Fibroblast of lung (primary cell): ENCODE measurements around the gene KIF6. TPM values are rescaled to one million over a fixed set of nuclear protein-coding genes. Genes with fewer than 3 reads are reported as not detected.
A peak's percentile ranks its signal among the peaks of the same experiment; 100 is the strongest.

Source experiments
- DNase-seq, 2 donors: peaks; one replicate each; pipeline versions ENCODE4 v3.0.0 to v3.0.0-alpha.2; 2010; ENCODE audit warnings: low read depth in 2 of 2
- H2AFZ ChIP-seq: 2 replicates; pipeline ENCODE4 v1.5.1; 2012; ENCODE audit warnings: low read length, control low read depth, inconsistent platforms
- H3K27ac ChIP-seq: 2 replicates; pipeline ENCODE4 v1.5.1; 2011; ENCODE audit warnings: low read length, control low read depth; ENCODE audit not compliant: insufficient read depth
- H3K27me3 ChIP-seq: 2 replicates; pipeline ENCODE4 v1.5.1; 2011; ENCODE audit warnings: mild to moderate bottlenecking, low read length; ENCODE audit not compliant: control insufficient read depth, insufficient read depth
- H3K36me3 ChIP-seq: 2 replicates; pipeline ENCODE4 v1.5.1; 2011; ENCODE audit warnings: low read length; ENCODE audit not compliant: control insufficient read depth, insufficient read depth
- H3K4me1 ChIP-seq: 2 replicates; pipeline ENCODE4 v1.5.1; 2011; ENCODE audit warnings: low read length; ENCODE audit not compliant: control insufficient read depth, insufficient read depth; ENCODE audit errors: extremely low read depth
- H3K4me2 ChIP-seq: 2 replicates; pipeline ENCODE4 v1.5.1; 2011; ENCODE audit warnings: low read length, control low read depth; ENCODE audit not compliant: insufficient read depth; ENCODE audit errors: extremely low read depth
- H3K4me3 ChIP-seq, 4 experiments: fragments of 200-600 bp in 1 of 4; sonication (generic) in 1 of 4; replicated peaks in 1 of 4; 2 replicates each; pipeline ENCODE4 v1.5.1; 2011 to 2016; ENCODE audit warnings: low read length in 4 of 4, low read depth in 3 of 4, mild to moderate bottlenecking in 3 of 4, control low read depth in 2 of 4, inconsistent platforms in 1 of 4, mixed read lengths in 1 of 4; ENCODE audit not compliant: insufficient read depth in 1 of 4; ENCODE audit errors: control extremely low read depth in 1 of 4
- H3K79me2 ChIP-seq: 2 replicates; pipeline ENCODE4 v1.5.1; 2012; ENCODE audit warnings: mild to moderate bottlenecking, low read length, inconsistent platforms; ENCODE audit not compliant: control insufficient read depth, insufficient read depth
- H3K9ac ChIP-seq: 2 replicates; pipeline ENCODE4 v1.5.1; 2011; ENCODE audit warnings: mild to moderate bottlenecking, low read length, control low read depth; ENCODE audit not compliant: insufficient read depth
- H3K9me3 ChIP-seq: 2 replicates; pipeline ENCODE4 v1.5.1; 2012; ENCODE audit warnings: low read depth, low read length; ENCODE audit not compliant: control insufficient read depth, insufficient read depth
- H4K20me1 ChIP-seq: 2 replicates; pipeline ENCODE4 v1.5.1; 2011; ENCODE audit warnings: low read length; ENCODE audit not compliant: control insufficient read depth, insufficient read depth; ENCODE audit errors: extremely low read depth
- EZH2 ChIP-seq: IDR thresholded peaks from 2 replicates; pipeline ENCODE4 v1.5.1; 2012; ENCODE audit warnings: low read length, control low read depth, mild to moderate bottlenecking; ENCODE audit errors: missing control alignments
- polyA plus RNA-seq, 2 donors: library from polyadenylated mRNA; depleted of rRNA in 1 of 2; stranded (reverse) in 1 of 2; unstranded in 1 of 2; fragments of >200 nt; gene quantifications; 2 replicates each; pipeline ENCODE4 v1.2.1, GENCODE V29; 2011 to 2012; ENCODE audit warnings: missing spikeins in 1 of 2
- total RNA-seq: library from RNA; depleted of rRNA; stranded (reverse); fragments of >200 nt; gene quantifications from 2 replicates; pipeline ENCODE4 v1.2.1, GENCODE V29; 2014
- TF ChIP-seq, protein P1 (sequence below), 2 donors: IDR thresholded peaks in 1 of 2; conservative IDR thresholded peaks in 1 of 2; 1 replicate in 1 of 2; 2 replicates in 1 of 2; pipeline ENCODE4 v1.5.1; 2011 to 2012; ENCODE audit warnings: low read length in 2 of 2, control low read depth in 1 of 2, inconsistent platforms in 1 of 2, low read depth in 1 of 2, mild to moderate bottlenecking in 1 of 2

Gene KIF6
- total and polyA plus RNA-seq, 2 donors (not counting 1 experiment from before 2014, with no cell fraction given), result 0.24 to 0.83 TPM

DNA sequence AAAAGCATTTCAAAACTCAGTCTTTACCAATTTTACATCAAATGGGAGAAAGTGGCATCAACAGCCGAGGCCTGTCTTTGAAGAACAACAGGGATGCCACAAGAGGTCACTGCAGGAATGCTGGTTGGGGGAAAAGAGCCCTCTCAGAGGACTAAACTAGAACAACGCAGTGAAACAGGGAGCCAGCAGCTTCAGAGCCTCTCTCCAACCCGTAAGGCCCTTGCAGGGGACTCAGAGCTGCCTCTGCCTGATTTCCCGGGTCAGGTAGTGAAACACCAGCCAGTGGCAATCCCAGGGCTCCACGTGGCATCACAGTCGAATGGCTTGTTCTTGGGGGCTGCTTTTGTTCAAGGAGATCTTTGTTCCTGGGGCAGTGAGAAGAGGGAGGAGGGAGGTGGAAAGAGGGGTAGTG is 347.7 kb downstream of the KIF6 start:
- no peaks in the 10 kb centered on the region for H3K27me3 ChIP-seq
- H3K27ac ChIP-seq, result no peak overlapping the region
- H2AFZ ChIP-seq, result no peak overlapping the region
- H4K20me1 ChIP-seq, result peaks cover 3% of the 10 kb centered on the region
- no peaks in the 10 kb centered on the region for H3K79me2 ChIP-seq
- H3K4me3 ChIP-seq, result no peak overlapping the region
- no peaks in the 10 kb centered on the region for H3K36me3 ChIP-seq
- no peaks in the 10 kb centered on the region for H3K9me3 ChIP-seq
- TF ChIP-seq, protein P1, sequence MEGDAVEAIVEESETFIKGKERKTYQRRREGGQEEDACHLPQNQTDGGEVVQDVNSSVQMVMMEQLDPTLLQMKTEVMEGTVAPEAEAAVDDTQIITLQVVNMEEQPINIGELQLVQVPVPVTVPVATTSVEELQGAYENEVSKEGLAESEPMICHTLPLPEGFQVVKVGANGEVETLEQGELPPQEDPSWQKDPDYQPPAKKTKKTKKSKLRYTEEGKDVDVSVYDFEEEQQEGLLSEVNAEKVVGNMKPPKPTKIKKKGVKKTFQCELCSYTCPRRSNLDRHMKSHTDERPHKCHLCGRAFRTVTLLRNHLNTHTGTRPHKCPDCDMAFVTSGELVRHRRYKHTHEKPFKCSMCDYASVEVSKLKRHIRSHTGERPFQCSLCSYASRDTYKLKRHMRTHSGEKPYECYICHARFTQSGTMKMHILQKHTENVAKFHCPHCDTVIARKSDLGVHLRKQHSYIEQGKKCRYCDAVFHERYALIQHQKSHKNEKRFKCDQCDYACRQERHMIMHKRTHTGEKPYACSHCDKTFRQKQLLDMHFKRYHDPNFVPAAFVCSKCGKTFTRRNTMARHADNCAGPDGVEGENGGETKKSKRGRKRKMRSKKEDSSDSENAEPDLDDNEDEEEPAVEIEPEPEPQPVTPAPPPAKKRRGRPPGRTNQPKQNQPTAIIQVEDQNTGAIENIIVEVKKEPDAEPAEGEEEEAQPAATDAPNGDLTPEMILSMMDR (conservative IDR thresholded peaks at IDR 0.05 in 1 of 2, IDR thresholded peaks at IDR 0.05 in 1 of 2; ENCODE audit: low read depth in 1 of 2, low read length in 2 of 2), result peak; percentile 56 to 58
- no peak for TF ChIP-seq EZH2
- DNase-seq, result peak; percentile 63 to 81
- H3K4me2 ChIP-seq, result no peak overlapping the region
- no peak overlapping the region for H3K9ac ChIP-seq
- no peaks in the 10 kb centered on the region for H3K4me1 ChIP-seq

DNA sequence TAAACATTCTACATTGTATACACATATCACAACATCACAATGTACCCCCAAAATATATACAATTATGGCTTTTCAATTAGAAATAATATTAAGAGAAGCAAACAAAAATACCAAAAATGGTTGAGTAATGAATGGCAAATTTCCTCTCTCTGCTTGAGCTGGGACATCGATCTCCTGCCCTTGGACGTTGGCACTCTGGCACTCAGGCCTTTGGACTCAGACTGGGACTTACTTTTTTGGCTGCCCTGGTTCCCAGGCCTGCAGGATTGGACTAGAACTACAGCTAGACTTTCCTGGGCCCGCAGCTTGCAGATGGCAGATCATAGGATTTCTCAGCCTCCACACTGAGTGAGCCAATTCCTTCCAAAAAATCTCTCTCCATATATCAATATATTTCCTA is 349.8 kb downstream of the KIF6 start:
- Histone ChIP-seq H3K4me3 (no peak overlapping the region), H3K27ac (no peak overlapping the region), H3K36me3 (no peaks in the 10 kb centered on the region), H3K79me2 (no peaks in the 10 kb centered on the region), H3K27me3 (no peaks in the 10 kb centered on the region), H3K9ac (no peak overlapping the region), H3K9me3 (no peaks in the 10 kb centered on the region), H3K4me1 (no peaks in the 10 kb centered on the region), H2AFZ (no peak overlapping the region), H3K4me2 (no peak overlapping the region), H4K20me1 (peaks cover 3% of the 10 kb centered on the region)
- TF ChIP-seq, protein P1 (conservative IDR thresholded peaks at IDR 0.05 in 1 of 2, IDR thresholded peaks at IDR 0.05 in 1 of 2; ENCODE audit: low read depth in 1 of 2, low read length in 2 of 2), result no peak
- TF ChIP-seq EZH2, result no peak
- no peak for DNase-seq

DNA sequence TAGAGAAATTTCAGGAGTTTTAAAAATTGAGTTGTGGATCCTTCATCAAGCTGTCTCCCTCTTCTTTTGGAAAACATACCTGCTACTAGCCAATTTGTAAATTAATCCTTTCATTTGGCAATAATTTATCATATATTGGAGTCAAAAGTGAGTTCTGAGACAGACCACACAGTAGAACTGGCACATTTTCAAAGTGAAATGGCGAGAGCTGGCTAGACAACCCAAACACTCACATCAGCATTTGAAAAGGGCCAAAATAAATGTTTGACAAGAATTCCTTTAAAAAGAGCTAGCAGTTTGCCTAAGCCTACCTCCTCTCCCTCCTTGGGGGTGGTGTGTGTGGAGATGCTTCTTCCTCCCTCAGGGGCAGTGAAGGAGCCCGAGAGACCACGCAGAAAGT is 354.8 kb downstream of the KIF6 start:
- no peaks in the 10 kb centered on the region for H4K20me1 ChIP-seq
- H2AFZ ChIP-seq, result no peak overlapping the region

More for the DNA sequence above, 354.8 kb downstream of the KIF6 start:
- no peaks in the 10 kb centered on the region for H3K79me2 ChIP-seq
- no peaks in the 10 kb centered on the region for H3K9me3 ChIP-seq
- H3K36me3 ChIP-seq, result no peaks in the 10 kb centered on the region
- DNase-seq, result no peak
- H3K27ac ChIP-seq, result no peak overlapping the region
- H3K4me1 ChIP-seq, result no peaks in the 10 kb centered on the region
- no peak overlapping the region for H3K9ac ChIP-seq
- no peak overlapping the region for H3K4me2 ChIP-seq
- no peaks in the 10 kb centered on the region for H3K27me3 ChIP-seq
- no peak overlapping the region for H3K4me3 ChIP-seq
- TF ChIP-seq, protein P1 (conservative IDR thresholded peaks at IDR 0.05 in 1 of 2, IDR thresholded peaks at IDR 0.05 in 1 of 2; ENCODE audit: low read depth in 1 of 2, low read length in 2 of 2), result no peak
- TF ChIP-seq EZH2, result no peak
